Measurements from ENCODE around the gene LRTM2. TPM values are rescaled to one million over a fixed set of nuclear protein-coding genes. Genes with fewer than 3 reads are reported as not detected.

The LRTM2 gene
- total and polyA plus RNA-seq, 2 donors (not counting 1 experiment from before 2014, with no cell fraction given): not detected

- H3K27ac ChIP-seq (ENCODE audit: insufficient read depth, low read length): no peak overlapping the region
- H3K4me2 ChIP-seq (ENCODE audit: extremely low read depth, insufficient read depth, low read length): no peak overlapping the region
- DNase-seq (ENCODE audit: low read depth in 2 of 2): no peak
- H3K4me3 ChIP-seq (replicated peaks in 1 of 4; ENCODE audit: control extremely low read depth in 1 of 4, insufficient read depth in 1 of 4, low read depth in 3 of 4, low read length in 4 of 4): no peak overlapping the region
- H3K36me3 ChIP-seq (ENCODE audit: control insufficient read depth, insufficient read depth, low read length): no peaks in the 10 kb centered on the region
- no peaks in the 10 kb centered on the region for H3K79me2 ChIP-seq (ENCODE audit: control insufficient read depth, insufficient read depth, low read length)
- H3K27me3 ChIP-seq (ENCODE audit: control insufficient read depth, insufficient read depth, low read length): no peaks in the 10 kb centered on the region
- no peak overlapping the region for H3K9ac ChIP-seq (ENCODE audit: insufficient read depth, low read length)
- TF ChIP-seq EZH2 (IDR thresholded peaks at IDR 0.05; ENCODE audit: low read length, missing control alignments) (no peak), CTCF (conservative IDR thresholded peaks at IDR 0.05 in 1 of 2, IDR thresholded peaks at IDR 0.05 in 1 of 2; ENCODE audit: low read depth in 1 of 2, low read length in 2 of 2) (no peak)
- H2AFZ ChIP-seq (ENCODE audit: low read length): no peak overlapping the region
- H3K4me1 ChIP-seq (ENCODE audit: control insufficient read depth, extremely low read depth, insufficient read depth, low read length): peaks cover 18% of the 10 kb centered on the region
- no peaks in the 10 kb centered on the region for H4K20me1 ChIP-seq (ENCODE audit: control insufficient read depth, extremely low read depth, insufficient read depth, low read length)
- H3K9me3 ChIP-seq (ENCODE audit: control insufficient read depth, insufficient read depth, low read depth, low read length): no peaks in the 10 kb centered on the region
Observed at GRCh38 chr12:1799882-1800400, 20.4 kb upstream of the LRTM2 start.

GRCh38 chr12:1800401-1801302 lies 19.7 kb upstream of the LRTM2 start:
- Histone ChIP-seq H3K79me2 (ENCODE audit: control insufficient read depth, insufficient read depth, low read length) (no peaks in the 10 kb centered on the region), H3K36me3 (ENCODE audit: control insufficient read depth, insufficient read depth, low read length) (no peaks in the 10 kb centered on the region), H3K4me1 (ENCODE audit: control insufficient read depth, extremely low read depth, insufficient read depth, low read length) (peaks cover 17% of the 10 kb centered on the region), H3K4me3 (replicated peaks in 1 of 4; ENCODE audit: control extremely low read depth in 1 of 4, insufficient read depth in 1 of 4, low read depth in 3 of 4, low read length in 4 of 4) (no peak overlapping the region), H3K9me3 (ENCODE audit: control insufficient read depth, insufficient read depth, low read depth, low read length) (no peaks in the 10 kb centered on the region), H3K9ac (ENCODE audit: insufficient read depth, low read length) (no peak overlapping the region), H3K27ac (ENCODE audit: insufficient read depth, low read length) (no peak overlapping the region), H2AFZ (ENCODE audit: low read length) (no peak overlapping the region), H3K27me3 (ENCODE audit: control insufficient read depth, insufficient read depth, low read length) (no peaks in the 10 kb centered on the region), H3K4me2 (ENCODE audit: extremely low read depth, insufficient read depth, low read length) (no peak overlapping the region), H4K20me1 (ENCODE audit: control insufficient read depth, extremely low read depth, insufficient read depth, low read length) (no peaks in the 10 kb centered on the region)
- TF ChIP-seq EZH2 (IDR thresholded peaks at IDR 0.05; ENCODE audit: low read length, missing control alignments) (no peak), CTCF (conservative IDR thresholded peaks at IDR 0.05 in 1 of 2, IDR thresholded peaks at IDR 0.05 in 1 of 2; ENCODE audit: low read depth in 1 of 2, low read length in 2 of 2) (peak; percentile 51 to 62)
- peak in 1 of 2 donors; percentile 40 for DNase-seq (ENCODE audit: low read depth in 2 of 2)

GRCh38 chr12:1801303-1801975 lies 18.9 kb upstream of the LRTM2 start:
- H3K4me1 ChIP-seq (ENCODE audit: control insufficient read depth, extremely low read depth, insufficient read depth, low read length): peaks cover 12% of the 10 kb centered on the region
- H4K20me1 ChIP-seq (ENCODE audit: control insufficient read depth, extremely low read depth, insufficient read depth, low read length): no peaks in the 10 kb centered on the region
- H3K4me3 ChIP-seq (replicated peaks in 1 of 4; ENCODE audit: control extremely low read depth in 1 of 4, insufficient read depth in 1 of 4, low read depth in 3 of 4, low read length in 4 of 4): no peak overlapping the region
- H3K79me2 ChIP-seq (ENCODE audit: control insufficient read depth, insufficient read depth, low read length): no peaks in the 10 kb centered on the region
- no peak overlapping the region for H2AFZ ChIP-seq (ENCODE audit: low read length)
- H3K27ac ChIP-seq (ENCODE audit: insufficient read depth, low read length): no peak overlapping the region
- H3K4me2 ChIP-seq (ENCODE audit: extremely low read depth, insufficient read depth, low read length): no peak overlapping the region
- no peaks in the 10 kb centered on the region for H3K9me3 ChIP-seq (ENCODE audit: control insufficient read depth, insufficient read depth, low read depth, low read length)
- TF ChIP-seq CTCF (conservative IDR thresholded peaks at IDR 0.05 in 1 of 2, IDR thresholded peaks at IDR 0.05 in 1 of 2; ENCODE audit: low read depth in 1 of 2, low read length in 2 of 2): no peak
- TF ChIP-seq EZH2 (IDR thresholded peaks at IDR 0.05; ENCODE audit: low read length, missing control alignments): no peak
- H3K9ac ChIP-seq (ENCODE audit: insufficient read depth, low read length): no peak overlapping the region
- H3K27me3 ChIP-seq (ENCODE audit: control insufficient read depth, insufficient read depth, low read length): no peaks in the 10 kb centered on the region
- peak in 1 of 2 donors; percentile 73 for DNase-seq (ENCODE audit: low read depth in 2 of 2)
- no peaks in the 10 kb centered on the region for H3K36me3 ChIP-seq (ENCODE audit: control insufficient read depth, insufficient read depth, low read length)

Data from fibroblast of lung (primary cell).